A673 (cell line): ENCODE measurements around the gene CERKL. TPM values are rescaled to one million over a fixed set of nuclear protein-coding genes. Genes with fewer than 3 reads are reported as not detected.

Experiments
- BruUV-seq: library from RNA; stranded (reverse); fragments of 400-500 nt; replicated peaks from 2 replicates; lab custom pipeline; 2021; lab: Mats Ljungman, UMichigan
- CTCF ChIA-PET: fragments of 300-600 bp; sonication (Branson Sonifier 250); formaldehyde crosslinking; loops from one replicate; lab custom pipeline; 2022; ENCODE audit warnings: antibody characterized with exemption; lab: Charles Lee
- POLR2A ChIA-PET: fragments of 300-600 bp; sonication (Branson Sonifier 250); formaldehyde crosslinking; loops from one replicate; lab custom pipeline; 2022; ENCODE audit warnings: antibody characterized with exemption; ENCODE audit not compliant: low non-redundant PET; lab: Charles Lee
- DNase-seq: peaks from one replicate; pipeline ENCODE4 v3.0.0-alpha.2; 2015; ENCODE audit warnings: low spot score
- H3K27ac ChIP-seq: fragments of 200-600 bp; sonication (generic); 2 replicates; pipeline ENCODE4 v1.5.1; 2016; ENCODE audit warnings: mixed run types, low read depth, mild to moderate bottlenecking, mixed read lengths, antibody characterized with exemption, low read length; ENCODE audit not compliant: poor library complexity, severe bottlenecking
- H3K27me3 ChIP-seq: fragments of 200-600 bp; sonication (generic); replicated peaks from 2 replicates; pipeline ENCODE4 v1.6.1; 2017; ENCODE audit warnings: mixed run types, low read depth, mild to moderate bottlenecking, mixed read lengths, antibody characterized with exemption, low read length; ENCODE audit not compliant: insufficient read depth, poor library complexity
- H3K36me3 ChIP-seq: fragments of 200-600 bp; sonication (generic); 2 replicates; pipeline ENCODE4 v1.6.1; 2016; ENCODE audit warnings: mixed run types, mild to moderate bottlenecking, mixed read lengths, antibody characterized with exemption, low read length; ENCODE audit not compliant: insufficient read depth, poor library complexity, severe bottlenecking
- H3K4me1 ChIP-seq: fragments of 200-600 bp; sonication (generic); 2 replicates; pipeline ENCODE4 v1.6.1; 2017; ENCODE audit warnings: mixed run types, mild to moderate bottlenecking, mixed read lengths, antibody characterized with exemption, low read length; ENCODE audit not compliant: insufficient read depth, poor library complexity, severe bottlenecking
- H3K4me3 ChIP-seq: fragments of 200-600 bp; sonication (generic); 2 replicates; pipeline ENCODE4 v1.5.1; 2016; ENCODE audit warnings: low read depth, mixed run types, mild to moderate bottlenecking, mixed read lengths, low read length; ENCODE audit not compliant: poor library complexity, severe bottlenecking
- H3K9me3 ChIP-seq: fragments of 200-600 bp; sonication (generic); 2 replicates; pipeline ENCODE4 v1.6.1; 2016; ENCODE audit warnings: mixed run types, low read depth, mild to moderate bottlenecking, mixed read lengths, antibody characterized with exemption, low read length; ENCODE audit not compliant: poor library complexity, severe bottlenecking
- EZH2 ChIP-seq: fragments of 200-600 bp; sonication (generic); IDR thresholded peaks from 2 replicates; pipeline ENCODE4 v1.6.1; 2017; ENCODE audit warnings: borderline replicate concordance, low read depth, mild to moderate bottlenecking, mixed read lengths, antibody characterized with exemption, low read length; ENCODE audit not compliant: poor library complexity, severe bottlenecking
- intact Hi-C: fragments of 100-400 bp; cut with micrococcal nuclease; formaldehyde crosslinking; loops from one replicate; pipeline ENCODE4 v1.10.0; 2022; ENCODE audit not compliant: unreplicated experiment
- total RNA-seq: library from RNA; stranded (reverse); gene quantifications from 2 replicates; pipeline ENCODE4 v1.2.3, GENCODE V29; 2021
- TF ChIP-seq, protein P1 (sequence below): fragments of 300-800, 200-600 bp; sonication (generic); conservative IDR thresholded peaks from 2 replicates; pipeline ENCODE4 v1.5.1; 2017; ENCODE audit warnings: low read depth, mild to moderate bottlenecking, antibody characterized with exemption, low read length, moderate library complexity, mixed read lengths

The CERKL gene
- total RNA-seq, 1 experiment from 2014 or later, result 0.75 TPM

DNA sequence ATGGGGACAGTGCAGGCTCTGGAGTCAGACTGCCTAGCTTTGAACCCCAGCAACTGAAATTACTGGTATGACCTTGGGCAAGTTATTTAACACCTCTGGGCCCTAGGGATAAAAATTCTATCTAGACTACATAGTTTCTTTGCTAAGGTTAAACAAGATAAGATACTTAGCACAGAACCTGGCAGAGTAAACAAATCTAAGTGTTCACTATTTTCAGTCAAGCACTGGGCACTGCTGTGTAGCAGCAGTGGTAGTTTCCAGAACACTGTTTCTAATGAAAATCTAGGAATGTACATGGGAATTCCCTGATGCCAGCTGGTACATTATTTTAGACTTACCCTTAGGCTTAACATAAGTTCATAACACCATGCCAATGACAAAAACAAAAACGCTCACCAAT lies 17.2 kb downstream of the CERKL start:
- TF ChIP-seq, protein P1, sequence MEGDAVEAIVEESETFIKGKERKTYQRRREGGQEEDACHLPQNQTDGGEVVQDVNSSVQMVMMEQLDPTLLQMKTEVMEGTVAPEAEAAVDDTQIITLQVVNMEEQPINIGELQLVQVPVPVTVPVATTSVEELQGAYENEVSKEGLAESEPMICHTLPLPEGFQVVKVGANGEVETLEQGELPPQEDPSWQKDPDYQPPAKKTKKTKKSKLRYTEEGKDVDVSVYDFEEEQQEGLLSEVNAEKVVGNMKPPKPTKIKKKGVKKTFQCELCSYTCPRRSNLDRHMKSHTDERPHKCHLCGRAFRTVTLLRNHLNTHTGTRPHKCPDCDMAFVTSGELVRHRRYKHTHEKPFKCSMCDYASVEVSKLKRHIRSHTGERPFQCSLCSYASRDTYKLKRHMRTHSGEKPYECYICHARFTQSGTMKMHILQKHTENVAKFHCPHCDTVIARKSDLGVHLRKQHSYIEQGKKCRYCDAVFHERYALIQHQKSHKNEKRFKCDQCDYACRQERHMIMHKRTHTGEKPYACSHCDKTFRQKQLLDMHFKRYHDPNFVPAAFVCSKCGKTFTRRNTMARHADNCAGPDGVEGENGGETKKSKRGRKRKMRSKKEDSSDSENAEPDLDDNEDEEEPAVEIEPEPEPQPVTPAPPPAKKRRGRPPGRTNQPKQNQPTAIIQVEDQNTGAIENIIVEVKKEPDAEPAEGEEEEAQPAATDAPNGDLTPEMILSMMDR, result no peak
- no peak for TF ChIP-seq EZH2
- Histone ChIP-seq H3K27me3 (no peaks in the 10 kb centered on the region), H3K36me3 (no peaks in the 10 kb centered on the region), H3K4me1 (no peaks in the 10 kb centered on the region), H3K27ac (no peak overlapping the region), H3K9me3 (no peaks in the 10 kb centered on the region), H3K4me3 (no peak overlapping the region)
- CTCF ChIA-PET, result no interaction called here
- POLR2A ChIA-PET, result no interaction called here
- no peak for DNase-seq
- intact Hi-C loops, result no loop called here
- no TSS peak for BruUV-seq

DNA sequence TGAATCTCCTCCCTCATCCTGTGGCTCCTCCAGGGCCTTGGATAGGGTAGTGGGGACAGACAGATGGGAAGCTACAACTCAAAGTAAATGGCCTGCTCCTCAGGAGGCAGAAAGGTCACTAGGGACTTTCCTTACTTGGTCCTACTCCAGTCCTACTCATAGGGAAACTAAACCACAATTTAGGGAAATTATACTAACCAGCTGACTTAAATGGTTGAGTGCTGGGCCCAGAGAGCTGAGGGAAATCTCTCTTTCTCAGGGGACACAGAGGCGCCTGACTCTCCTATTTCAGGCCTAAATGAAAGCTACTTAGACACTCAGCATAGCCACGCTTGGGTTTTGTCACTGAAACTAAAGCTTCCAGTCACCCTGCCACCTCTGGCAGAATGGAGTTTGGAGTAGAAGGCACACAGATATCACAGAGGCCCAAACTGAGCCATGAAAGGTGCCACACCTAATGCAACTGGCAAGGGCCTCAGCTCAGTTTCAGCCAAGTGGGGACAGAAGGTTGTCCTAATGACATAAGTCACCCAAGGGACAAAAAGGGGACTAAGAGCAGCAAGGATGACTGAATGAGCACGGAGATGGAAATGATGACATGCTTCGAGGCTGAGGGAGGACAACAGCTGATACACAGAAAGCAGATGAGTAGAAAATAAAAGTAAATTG lies 24.0 kb downstream of the CERKL start:
- Histone ChIP-seq H3K27me3 (no peaks in the 10 kb centered on the region), H3K4me3 (no peak overlapping the region), H3K36me3 (no peaks in the 10 kb centered on the region), H3K27ac (no peak overlapping the region), H3K9me3 (no peaks in the 10 kb centered on the region), H3K4me1 (peaks cover 3% of the 10 kb centered on the region)
- no peak for DNase-seq
- no TSS peak for BruUV-seq
- no peak for TF ChIP-seq EZH2
- TF ChIP-seq, protein P1, result no peak
- ChIA-PET CTCF (no interaction called here), POLR2A (no interaction called here)
- intact Hi-C loops, result no loop called here

DNA sequence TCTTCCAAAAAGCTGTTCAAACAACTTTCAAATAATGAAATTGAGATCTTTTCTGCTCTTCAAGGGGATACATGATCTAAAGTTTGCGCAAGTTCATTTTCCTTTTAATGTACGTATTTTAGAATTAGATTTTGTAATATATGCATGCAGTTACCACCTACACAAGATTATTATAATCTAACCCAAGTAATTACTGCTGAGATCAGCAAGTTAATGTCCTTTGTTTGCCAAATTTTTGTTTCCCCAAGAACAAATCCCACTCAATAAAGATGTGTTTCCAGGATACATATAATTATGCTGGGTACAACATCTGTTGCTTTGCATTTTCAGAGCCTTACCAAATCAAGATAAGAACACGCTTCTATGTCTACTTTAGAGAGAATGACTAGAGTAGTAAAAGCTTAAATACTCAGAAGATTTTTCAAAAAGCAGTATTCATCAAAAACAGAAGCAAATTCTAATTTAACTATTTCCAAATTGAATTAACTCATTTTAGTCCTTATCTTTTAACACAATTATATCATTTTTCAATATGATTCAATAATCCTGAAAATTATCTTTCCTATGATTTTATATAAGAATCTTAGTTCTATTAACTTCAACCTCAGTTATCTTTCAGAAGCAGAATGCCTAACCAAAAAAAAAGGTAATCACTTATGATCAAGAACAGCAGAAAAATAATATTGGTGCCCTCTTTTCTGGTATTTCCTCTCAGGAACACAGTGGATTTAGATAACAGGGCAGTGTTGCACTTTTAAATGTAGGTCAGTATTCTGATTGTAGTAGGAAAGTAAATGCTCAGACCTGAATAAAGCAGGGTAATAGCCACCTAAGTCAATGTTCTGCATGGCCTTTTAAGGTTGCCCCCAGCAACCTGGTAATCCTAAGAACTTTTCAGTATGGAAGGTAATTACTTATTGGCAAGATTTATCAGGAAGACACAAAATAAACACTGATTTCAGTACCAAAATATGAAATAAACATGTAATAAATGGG lies 28.0 kb downstream of the CERKL start:
- H3K4me3 ChIP-seq, result no peak overlapping the region
- no peaks in the 10 kb centered on the region for H3K27me3 ChIP-seq
- CTCF ChIA-PET, result no interaction called here
- H3K4me1 ChIP-seq, result peaks cover 3% of the 10 kb centered on the region
- TF ChIP-seq, protein P1, result no peak
- TF ChIP-seq EZH2, result no peak
- DNase-seq, result peak; percentile 15
- H3K9me3 ChIP-seq, result no peaks in the 10 kb centered on the region
- H3K27ac ChIP-seq, result no peak overlapping the region
- intact Hi-C loops, result no loop called here
- H3K36me3 ChIP-seq, result no peaks in the 10 kb centered on the region
- no TSS peak for BruUV-seq
- POLR2A ChIA-PET, result no interaction called here
